Measurements from ENCODE around the gene VPS45.

DNA sequence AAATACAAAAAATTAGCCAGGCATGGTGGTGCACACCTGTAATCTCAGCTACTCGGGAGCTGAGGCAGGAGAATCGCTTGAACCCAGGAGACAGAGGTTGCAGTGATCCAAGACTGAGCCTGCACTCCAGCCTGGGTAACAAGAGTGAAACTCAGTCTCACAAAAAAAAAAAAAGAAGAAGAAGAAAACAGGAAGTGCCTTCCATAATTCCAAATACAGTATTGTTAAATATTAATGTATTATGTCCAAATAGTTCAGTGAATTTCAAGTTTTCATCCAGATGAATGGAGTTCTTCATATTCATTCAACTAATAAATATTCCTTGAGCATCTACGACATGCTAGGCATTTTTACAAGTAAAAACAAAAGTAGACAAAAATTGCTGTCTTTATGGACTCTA lies 115.5 kb downstream of the VPS45 start:
- TF ChIP-seq CTCF (IDR thresholded peaks at IDR 0.05): no peak
- no peak for TF ChIP-seq POLR2A (IDR thresholded peaks at IDR 0.05)

Data from right lobe of liver (tissue), 4 donors.